Panc1 (cell line): ENCODE results near the gene ARFGAP2.

Experiments
- POLR2AphosphoS5 ChIP-seq: IDR thresholded peaks from 2 replicates; pipeline ENCODE4 v1.6.1; 2012; ENCODE audit warnings: mild to moderate bottlenecking, low read depth, low read length, moderate library complexity
- SIN3A ChIP-seq: IDR thresholded peaks from 2 replicates; pipeline ENCODE4 v1.6.1; 2012; ENCODE audit warnings: low read depth, mild to moderate bottlenecking, low read length, moderate library complexity, borderline replicate concordance; ENCODE audit not compliant: insufficient read depth
- TCF7L2 ChIP-seq: IDR thresholded peaks from 2 replicates; pipeline ENCODE4 v1.6.1; 2011; ENCODE audit warnings: mild to moderate bottlenecking, low read depth, low read length, inconsistent platforms
- TF ChIP-seq, protein P1 (sequence below): fragments of 450-650 bp; IDR thresholded peaks from 2 replicates; pipeline ENCODE4 v1.5.1; 2017; ENCODE audit warnings: mild to moderate bottlenecking
- TF ChIP-seq, protein P2 (sequence below), 2 experiments: IDR thresholded peaks; 2 replicates each; pipeline ENCODE4 v1.6.1; 2011 to 2012; ENCODE audit warnings: low read depth in 2 of 2, control low read depth in 1 of 2, low read length in 1 of 2, mild to moderate bottlenecking in 1 of 2, moderate library complexity in 1 of 2; ENCODE audit not compliant: insufficient read depth in 1 of 2

DNA sequence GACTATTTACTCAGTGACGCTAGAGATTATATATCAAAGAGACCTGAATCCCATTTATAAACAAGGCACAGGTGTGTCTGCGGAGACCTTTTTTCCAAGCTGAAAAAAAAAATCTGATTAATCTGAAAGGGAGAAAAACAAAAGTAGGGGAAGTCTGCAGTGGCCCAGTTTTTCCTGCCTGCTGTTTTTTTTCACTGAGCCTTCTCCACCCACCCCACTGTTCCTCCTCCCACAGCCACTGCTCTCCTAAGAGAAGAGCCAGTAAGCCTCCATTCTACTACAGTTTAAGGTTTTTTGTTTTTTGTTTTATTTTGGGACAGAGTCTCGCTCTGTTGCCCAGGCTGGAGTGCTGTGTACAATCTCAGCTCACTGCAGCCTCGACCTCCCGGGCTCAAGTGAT lies 18.4 kb downstream of the ARFGAP2 start:
- TF ChIP-seq, protein P1, sequence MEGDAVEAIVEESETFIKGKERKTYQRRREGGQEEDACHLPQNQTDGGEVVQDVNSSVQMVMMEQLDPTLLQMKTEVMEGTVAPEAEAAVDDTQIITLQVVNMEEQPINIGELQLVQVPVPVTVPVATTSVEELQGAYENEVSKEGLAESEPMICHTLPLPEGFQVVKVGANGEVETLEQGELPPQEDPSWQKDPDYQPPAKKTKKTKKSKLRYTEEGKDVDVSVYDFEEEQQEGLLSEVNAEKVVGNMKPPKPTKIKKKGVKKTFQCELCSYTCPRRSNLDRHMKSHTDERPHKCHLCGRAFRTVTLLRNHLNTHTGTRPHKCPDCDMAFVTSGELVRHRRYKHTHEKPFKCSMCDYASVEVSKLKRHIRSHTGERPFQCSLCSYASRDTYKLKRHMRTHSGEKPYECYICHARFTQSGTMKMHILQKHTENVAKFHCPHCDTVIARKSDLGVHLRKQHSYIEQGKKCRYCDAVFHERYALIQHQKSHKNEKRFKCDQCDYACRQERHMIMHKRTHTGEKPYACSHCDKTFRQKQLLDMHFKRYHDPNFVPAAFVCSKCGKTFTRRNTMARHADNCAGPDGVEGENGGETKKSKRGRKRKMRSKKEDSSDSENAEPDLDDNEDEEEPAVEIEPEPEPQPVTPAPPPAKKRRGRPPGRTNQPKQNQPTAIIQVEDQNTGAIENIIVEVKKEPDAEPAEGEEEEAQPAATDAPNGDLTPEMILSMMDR, result no peak
- TF ChIP-seq, protein P2, sequence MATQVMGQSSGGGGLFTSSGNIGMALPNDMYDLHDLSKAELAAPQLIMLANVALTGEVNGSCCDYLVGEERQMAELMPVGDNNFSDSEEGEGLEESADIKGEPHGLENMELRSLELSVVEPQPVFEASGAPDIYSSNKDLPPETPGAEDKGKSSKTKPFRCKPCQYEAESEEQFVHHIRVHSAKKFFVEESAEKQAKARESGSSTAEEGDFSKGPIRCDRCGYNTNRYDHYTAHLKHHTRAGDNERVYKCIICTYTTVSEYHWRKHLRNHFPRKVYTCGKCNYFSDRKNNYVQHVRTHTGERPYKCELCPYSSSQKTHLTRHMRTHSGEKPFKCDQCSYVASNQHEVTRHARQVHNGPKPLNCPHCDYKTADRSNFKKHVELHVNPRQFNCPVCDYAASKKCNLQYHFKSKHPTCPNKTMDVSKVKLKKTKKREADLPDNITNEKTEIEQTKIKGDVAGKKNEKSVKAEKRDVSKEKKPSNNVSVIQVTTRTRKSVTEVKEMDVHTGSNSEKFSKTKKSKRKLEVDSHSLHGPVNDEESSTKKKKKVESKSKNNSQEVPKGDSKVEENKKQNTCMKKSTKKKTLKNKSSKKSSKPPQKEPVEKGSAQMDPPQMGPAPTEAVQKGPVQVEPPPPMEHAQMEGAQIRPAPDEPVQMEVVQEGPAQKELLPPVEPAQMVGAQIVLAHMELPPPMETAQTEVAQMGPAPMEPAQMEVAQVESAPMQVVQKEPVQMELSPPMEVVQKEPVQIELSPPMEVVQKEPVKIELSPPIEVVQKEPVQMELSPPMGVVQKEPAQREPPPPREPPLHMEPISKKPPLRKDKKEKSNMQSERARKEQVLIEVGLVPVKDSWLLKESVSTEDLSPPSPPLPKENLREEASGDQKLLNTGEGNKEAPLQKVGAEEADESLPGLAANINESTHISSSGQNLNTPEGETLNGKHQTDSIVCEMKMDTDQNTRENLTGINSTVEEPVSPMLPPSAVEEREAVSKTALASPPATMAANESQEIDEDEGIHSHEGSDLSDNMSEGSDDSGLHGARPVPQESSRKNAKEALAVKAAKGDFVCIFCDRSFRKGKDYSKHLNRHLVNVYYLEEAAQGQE (IDR thresholded peaks at IDR 0.05; ENCODE audit: insufficient read depth in 1 of 2, low read depth in 2 of 2, low read length in 1 of 2), result no peak
- TF ChIP-seq POLR2AphosphoS5 (no peak), SIN3A (no peak), TCF7L2 (no peak)
